GM13976 (cell line): ENCODE measurements around the gene FLVCR2.

Experiments
- DNase-seq: peaks from one replicate; pipeline ENCODE4 v3.0.0; 2012; ENCODE audit warnings: low spot score
- in situ Hi-C: fragments of 300-500 bp; cut with MboI; formaldehyde crosslinking; loops from one replicate; pipeline ENCODE4 v1.12.0; 2022; ENCODE audit warnings: low sequenced_read_pairs, mixed read lengths, inconsistent platforms; ENCODE audit not compliant: unreplicated experiment
- TF ChIP-seq, protein P1 (sequence below): IDR thresholded peaks from 2 replicates; pipeline ENCODE4 v1.5.1; 2012; ENCODE audit warnings: borderline replicate concordance, mild to moderate bottlenecking; ENCODE audit not compliant: insufficient read depth; ENCODE audit errors: extremely low read depth, missing control alignments, control extremely low read depth

Gene FLVCR2

GRCh38 chr14:75697386-75697785 lies 119.0 kb downstream of the FLVCR2 start:
- in situ Hi-C loops: no loop called here
- TF ChIP-seq, protein P1, sequence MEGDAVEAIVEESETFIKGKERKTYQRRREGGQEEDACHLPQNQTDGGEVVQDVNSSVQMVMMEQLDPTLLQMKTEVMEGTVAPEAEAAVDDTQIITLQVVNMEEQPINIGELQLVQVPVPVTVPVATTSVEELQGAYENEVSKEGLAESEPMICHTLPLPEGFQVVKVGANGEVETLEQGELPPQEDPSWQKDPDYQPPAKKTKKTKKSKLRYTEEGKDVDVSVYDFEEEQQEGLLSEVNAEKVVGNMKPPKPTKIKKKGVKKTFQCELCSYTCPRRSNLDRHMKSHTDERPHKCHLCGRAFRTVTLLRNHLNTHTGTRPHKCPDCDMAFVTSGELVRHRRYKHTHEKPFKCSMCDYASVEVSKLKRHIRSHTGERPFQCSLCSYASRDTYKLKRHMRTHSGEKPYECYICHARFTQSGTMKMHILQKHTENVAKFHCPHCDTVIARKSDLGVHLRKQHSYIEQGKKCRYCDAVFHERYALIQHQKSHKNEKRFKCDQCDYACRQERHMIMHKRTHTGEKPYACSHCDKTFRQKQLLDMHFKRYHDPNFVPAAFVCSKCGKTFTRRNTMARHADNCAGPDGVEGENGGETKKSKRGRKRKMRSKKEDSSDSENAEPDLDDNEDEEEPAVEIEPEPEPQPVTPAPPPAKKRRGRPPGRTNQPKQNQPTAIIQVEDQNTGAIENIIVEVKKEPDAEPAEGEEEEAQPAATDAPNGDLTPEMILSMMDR: no peak
- no peak for DNase-seq
